Stimulated activated CD8-positive, alpha-beta memory T cell treated with anti-CD3 and anti-CD28 coated beads, Interleukin-15, amount 100 ng/mL, for 48 hours (primary cell): Measurements from ENCODE around the gene CDH12.
"Not testable (repeated sequence)": the region's sequence is repeated elsewhere in the genome, so short reads cannot be mapped to it uniquely, and the experiment has no call there.

Experiments
- DNase-seq, 2 donors: peaks; one replicate each; pipeline ENCODE4 v3.0.0-alpha.2; 2020; ENCODE audit warnings: low read depth in 2 of 2

The CDH12 gene

DNA sequence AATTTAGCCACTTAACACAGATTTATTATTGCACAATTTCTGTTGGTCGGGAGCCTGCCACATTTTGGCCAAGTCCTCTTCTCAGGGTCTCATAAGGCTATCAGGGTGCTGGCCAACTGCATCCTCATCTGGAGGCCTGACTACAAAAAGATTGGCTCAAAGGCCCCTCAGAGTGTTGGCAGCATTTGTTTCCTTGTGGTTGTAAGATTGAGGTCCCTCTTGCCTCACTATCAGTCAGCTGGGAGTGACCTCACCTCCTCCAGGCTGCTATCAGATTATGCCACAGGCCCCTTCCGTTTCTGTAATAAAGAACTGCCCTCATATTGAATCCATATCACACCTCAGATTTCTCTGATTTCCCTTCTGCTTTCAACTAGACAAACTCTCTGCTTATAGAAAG lies 698.4 kb downstream of the CDH12 start:
- not testable (repeated sequence) for DNase-seq

DNA sequence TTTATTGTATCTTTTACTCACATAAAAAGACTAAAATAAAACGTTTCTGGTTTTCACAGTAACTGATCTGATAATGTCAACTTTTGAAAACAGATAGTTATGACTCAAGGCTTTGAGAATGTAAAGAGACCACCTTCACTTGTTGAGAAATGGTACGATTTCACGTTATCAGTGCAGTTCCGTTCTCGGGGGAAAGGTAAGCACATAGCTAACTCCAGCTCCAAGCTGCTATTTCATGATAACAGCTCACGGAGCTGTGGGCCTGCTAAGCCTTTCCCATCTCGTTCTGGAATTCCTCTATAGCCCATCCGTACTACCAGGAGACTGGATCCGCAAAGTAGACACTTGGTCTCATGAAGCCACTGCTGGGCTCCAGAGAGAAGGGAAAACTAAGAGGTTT lies 701.3 kb downstream of the CDH12 start:
- DNase-seq = not testable (repeated sequence)

DNA sequence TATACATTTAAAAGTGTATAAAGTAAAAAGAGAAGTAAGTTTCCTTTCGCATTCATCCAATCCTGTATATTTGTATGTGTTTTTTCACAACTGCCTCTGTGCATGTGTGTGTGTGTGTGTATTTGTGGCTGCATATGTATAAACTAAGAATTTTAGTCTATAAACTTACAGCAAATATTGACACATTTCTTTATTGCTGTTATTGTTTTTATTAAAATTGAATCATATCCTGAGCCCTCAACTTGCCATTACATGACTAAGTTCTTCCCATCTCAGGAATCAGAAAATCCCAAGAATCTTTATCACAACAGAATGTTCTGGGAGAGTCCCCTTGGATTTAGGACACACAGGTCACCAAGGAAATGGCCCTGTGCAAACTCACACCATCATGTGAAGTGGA lies 712.7 kb downstream of the CDH12 start:
- not testable (repeated sequence) for DNase-seq

DNA sequence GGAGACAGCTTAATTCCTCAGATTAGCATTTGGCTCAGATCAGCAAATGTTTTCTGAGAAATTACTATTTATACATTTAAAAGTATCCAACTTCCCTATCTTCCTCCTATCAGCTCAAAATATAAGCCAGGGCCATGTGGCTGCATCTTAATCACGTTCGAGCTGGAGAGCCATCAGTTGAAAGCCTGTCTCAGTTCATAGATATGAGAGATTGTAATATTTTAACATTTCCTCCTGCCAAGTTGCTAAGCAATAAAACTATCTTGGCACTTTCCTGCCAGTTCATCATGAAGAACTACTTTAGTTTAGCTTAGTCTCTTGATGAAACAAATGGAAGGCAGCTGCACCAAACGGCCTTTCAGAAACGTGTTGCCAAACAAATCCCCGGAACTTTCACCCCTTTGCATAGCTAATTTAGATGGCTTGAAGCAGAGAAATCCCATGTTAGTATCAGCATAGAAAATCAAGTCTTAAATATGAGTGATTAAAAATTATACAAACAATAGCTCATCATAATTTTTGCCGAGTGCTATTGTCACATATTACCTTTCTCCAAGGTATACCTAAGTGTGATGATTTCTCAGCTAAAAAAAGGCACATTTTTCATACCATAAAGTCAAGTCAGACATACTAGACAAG lies 713.4 kb downstream of the CDH12 start:
- not testable (repeated sequence) for DNase-seq

DNA sequence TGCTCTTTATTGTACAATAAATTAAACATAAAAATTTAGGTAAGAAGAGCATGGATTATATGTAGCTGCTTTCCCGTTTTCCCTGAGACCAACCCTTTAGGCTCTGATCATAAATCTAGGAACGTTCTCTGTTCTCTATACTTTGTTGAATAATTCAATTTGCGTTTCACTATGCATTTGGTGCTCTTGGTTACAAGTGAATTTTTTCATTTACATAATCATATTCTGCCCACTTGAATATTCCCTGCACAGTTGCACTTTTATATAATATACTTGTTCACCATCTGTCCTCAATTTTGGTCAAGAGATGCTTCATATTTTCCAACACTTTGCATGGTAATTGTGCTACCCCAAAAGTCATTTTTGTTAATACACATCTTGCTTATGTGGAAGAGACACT lies 741.8 kb downstream of the CDH12 start:
- no peak for DNase-seq

DNA sequence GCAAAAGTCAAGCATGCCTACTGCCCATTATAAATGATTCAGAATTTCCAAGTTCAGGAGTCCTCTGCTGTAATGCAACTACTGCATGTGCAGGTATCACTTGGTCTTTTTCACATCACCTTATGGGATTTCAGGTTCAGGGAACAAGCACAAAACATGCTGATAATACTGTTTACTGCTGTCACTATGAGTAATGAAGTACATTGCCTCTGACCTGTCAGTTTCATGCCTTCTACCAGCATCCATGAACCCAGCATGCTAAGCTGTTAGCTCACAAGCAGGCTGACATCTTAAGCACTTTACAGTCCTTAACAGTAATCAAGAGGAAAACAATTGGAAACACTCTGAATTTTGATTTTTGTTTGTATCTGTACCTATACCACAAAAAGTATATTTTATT lies 743.8 kb downstream of the CDH12 start:
- DNase-seq = no peak

DNA sequence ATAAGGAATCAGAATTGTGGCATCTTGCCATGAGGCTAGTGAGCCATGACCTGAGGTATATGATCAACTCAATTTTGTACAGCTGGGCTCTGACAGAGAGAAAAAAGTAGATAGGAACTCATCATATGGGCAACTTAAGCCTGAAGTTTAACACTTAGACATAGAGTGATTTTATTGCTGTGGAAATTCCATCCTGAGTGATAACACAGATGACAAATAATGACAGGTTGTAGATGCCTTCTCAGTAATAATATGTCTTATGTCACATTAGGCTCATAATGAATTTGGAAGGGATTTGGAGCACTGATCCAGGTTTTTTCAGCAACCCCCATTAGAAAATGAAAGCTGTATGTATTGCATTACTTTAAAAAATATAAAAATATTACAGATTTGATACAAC lies 744.6 kb downstream of the CDH12 start:
- DNase-seq = no peak

DNA sequence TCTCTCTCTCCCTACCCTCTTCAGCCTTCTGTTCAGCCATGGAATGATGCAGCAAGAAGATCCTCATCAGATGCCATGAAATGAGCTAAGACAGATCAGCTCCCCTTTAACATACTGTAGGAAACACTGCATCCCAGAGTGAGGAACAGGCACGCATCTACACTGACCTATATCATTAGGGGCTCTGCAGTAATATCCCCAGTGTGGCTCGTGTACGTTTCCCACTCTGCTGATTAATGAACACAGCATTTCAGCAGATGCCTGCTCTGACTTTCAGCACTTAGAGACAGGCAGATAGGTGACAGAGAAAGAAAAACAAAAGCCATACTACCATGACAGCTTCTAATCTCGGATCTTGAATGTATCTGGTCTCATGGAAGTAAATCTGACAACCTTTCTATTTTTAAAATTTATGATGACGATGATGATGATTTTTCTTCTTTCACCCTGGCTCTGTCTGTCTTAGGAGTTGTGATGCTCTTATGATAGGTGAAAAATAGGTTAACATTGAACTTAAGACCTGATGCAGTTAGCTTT lies 750.3 kb downstream of the CDH12 start:
- no peak for DNase-seq

DNA sequence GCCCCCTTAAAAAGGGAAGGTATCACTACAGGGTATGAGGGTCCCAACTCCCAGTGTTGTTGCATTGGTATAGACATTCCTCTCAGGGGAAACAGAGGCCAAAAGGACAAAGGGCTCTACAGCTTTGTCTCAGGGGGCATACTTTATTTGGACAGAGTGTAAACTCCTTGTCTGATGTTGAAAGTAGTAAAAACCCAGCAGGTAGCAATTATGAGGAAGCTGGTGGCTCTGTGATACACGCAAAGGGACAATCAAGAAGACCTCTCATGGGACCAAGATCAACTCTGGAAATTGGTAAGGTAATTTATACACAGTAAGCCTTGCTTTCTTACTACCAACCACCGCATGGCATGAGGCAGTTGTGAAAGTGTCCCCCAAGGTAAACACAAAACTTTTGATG lies 764.6 kb downstream of the CDH12 start:
- no peak for DNase-seq

DNA sequence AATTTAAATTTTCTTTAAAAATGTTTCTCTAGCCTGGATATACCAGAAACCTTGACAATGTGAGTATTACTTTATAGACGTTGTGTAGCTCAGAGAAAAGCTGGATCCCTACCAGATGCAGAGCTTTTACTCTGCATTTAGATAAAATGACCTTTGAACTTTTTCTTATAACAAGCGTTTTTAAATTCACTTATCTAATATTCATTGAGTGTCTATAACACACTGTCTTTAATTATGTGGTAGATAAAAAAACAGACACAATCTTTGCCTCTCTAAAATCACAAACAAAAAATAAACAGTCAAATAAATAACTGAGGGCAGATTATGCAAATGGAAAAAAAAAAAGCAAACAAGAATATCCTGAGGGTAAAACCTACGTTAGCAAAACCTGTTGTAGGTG lies 773.6 kb downstream of the CDH12 start:
- no peak for DNase-seq

DNA sequence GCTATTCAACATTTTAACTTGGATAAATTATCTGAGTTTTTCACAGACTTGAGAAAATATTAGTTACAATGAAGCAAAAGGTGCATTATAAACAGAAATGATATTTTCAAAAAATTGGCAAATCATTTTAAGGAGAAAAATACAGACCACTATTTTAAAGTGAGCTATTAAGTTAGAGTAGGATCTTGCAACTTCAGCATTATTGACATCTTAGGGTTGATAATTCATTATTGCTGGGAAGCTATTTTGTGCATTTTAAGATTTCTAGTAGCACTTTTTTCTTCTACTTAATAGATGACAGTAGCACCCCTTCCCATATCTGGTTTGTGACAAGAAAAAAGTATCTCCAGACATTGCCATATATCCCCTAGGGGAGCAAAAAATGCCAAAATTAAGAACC lies 774.1 kb downstream of the CDH12 start:
- no peak for DNase-seq

DNA sequence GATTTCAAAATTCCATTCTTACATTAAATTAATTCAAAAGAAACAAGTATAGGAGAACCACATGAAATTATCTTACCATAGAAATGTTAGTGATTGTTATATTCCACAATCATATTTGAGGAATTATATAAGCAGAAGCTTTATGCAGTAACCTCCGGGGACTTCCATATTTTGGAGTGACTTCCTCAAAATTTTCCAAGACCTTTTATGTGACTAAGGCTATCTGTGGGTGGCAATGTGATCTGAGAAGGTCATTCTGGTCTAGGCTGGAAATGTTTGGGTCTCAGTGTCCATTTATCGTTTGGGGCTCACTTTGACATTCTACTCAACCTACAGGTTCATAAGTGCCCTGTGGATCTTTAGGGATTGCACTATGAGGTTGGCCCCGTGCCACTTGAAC lies 776.6 kb downstream of the CDH12 start:
- DNase-seq = no peak

DNA sequence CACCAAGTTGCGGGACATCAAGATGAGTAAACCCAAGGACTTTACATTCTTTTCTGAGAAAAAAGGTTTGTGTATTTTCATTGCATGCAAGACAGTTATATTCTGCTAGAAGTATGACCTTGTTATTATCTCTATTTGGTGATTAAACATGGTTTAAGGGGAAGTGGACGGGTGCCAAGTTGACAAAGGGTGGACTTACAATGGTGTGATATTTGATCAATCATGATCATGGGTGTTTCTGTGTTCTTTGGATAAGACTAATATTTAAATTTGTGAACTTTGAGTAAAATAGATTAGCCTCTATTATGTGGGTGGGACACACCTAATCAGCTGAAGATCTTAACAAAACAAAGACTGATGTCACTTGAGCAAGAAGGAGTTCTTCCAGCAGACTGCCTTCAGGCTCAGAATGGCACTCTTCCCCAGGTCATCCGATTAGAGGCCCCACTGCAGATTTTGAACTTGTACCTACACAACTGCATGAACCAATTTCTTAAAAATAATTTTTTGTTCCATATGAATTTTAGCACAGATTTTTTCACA lies 782.9 kb downstream of the CDH12 start:
- no peak for DNase-seq

DNA sequence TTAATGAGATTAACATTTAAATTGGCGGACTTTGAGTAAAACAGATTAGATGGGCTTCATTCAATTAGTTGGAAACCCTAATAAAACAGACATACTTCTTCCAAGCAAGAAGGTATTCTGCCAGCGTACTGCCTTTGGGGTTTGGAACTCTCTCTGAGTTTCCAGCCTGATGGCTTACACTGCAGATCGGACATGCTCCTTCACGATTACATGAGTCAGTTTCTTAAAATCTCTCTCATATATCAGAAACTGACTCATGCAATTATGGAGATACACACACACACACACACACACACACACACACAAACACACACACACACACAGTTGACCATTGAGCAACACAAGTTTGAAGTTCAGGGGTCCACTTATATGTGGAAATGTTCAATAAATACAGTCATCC lies 789.4 kb downstream of the CDH12 start:
- DNase-seq = no peak

DNA sequence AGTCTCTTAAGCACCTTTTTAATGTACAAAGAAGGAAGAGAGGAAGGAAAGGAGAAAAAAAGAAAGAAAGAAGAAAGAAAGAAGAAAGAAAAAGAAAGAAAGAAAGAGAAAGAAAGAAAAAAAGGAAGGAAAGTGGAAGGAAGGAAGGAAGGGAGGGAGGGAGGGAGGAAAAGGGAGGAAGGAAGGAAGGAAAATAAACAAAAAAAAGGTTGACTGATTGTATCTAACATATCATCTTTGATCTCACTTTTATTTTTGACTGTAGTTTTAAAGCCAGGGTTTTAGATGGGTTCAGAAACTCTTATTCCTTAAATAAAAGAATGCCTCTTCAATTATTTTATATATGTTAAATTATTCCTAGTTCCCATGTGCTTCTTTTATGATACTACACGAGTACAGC lies 794.5 kb downstream of the CDH12 start:
- DNase-seq = no peak

DNA sequence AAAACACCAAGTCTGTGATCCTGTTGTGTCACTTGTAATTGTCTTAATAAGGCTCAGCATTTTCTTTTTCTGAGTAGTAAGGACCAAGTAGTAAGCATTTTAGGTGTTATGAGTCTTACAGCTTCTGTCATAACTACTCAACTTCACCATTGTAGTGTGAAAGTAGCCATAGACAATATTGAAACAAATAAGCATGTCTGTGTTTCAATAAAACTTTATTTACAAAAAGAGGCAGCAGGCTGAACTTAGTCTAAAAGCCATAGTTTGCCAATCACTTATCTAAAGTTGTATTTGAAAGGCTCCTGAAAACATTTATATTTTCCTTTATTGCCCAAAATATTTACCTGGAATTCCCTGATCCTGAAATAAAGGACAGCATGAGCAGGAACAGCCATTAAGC lies 796.1 kb downstream of the CDH12 start:
- no peak for DNase-seq

DNA sequence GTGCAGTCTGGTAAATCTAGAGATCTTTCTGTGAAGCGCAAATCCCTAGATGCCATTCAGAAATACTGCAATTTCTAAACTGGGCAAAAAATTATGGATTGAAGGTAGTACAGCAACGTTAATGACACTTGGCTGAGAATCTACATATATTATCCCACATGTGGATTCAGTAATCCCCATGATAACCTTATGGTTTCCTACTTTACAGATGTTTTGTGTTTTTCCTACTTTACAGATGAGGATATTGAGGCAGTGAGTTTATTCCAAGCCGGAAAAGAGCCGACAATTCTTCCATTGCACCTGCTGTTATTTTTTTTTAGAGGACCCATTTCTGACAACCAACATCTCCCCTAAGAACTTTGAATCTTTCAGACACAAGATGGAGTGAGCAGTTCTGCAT lies 796.5 kb downstream of the CDH12 start:
- no peak for DNase-seq

DNA sequence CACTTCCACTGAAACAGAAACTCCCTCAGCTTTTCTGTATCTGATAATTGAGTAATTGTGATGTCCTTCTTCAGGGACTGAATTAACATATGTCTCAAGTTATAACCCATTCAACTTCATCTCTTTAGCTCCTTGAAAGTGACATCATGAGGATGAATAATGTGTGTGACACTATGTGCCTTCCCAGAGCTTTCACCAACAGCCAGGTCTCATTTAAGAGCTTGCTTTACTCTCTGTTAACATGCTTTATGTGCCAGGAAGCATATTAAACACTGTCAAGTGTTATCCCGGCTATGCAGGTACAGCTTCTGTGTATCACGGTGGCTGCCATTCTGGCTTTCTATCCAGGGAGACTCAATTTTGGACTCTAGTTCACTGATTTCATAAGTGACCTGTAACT lies 799.9 kb downstream of the CDH12 start:
- DNase-seq = no peak

DNA sequence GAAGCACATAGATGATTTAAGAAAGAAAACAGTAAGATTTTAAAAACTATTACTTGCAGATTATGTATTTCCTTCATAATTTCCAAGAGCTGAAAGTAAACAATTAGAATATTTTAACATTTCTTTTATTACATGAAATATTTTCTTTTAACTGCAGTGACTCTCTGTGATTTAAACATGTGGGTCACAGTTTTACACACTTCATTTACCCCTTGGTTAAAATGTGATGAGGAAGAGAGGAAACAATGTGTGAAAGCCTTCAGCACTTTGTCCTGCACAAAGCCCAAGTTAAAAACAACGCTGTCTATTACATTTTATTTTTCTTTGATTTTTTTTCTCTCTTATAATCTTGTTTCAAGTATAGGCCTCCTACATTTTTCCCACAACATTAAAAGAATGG lies 801.3 kb downstream of the CDH12 start:
- no peak for DNase-seq

DNA sequence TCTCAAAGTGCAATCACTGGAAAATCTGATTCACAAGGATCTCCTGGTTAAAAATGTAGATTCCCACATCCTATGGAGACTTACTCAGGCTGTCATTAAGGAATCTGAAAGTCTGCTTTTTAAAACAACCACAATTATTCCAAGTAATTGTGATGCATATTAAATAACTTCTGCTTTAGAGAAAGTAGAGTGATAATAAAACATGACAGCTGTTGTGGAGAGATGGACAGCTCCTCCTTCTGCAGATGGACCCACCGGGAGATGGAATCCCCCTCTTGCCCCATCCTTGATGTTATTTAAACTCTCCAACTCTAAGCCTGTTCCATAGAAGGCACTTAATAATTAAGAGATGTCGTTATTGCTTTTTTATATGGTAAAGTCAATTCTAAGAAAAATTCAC lies 802.2 kb downstream of the CDH12 start:
- DNase-seq = no peak

DNA sequence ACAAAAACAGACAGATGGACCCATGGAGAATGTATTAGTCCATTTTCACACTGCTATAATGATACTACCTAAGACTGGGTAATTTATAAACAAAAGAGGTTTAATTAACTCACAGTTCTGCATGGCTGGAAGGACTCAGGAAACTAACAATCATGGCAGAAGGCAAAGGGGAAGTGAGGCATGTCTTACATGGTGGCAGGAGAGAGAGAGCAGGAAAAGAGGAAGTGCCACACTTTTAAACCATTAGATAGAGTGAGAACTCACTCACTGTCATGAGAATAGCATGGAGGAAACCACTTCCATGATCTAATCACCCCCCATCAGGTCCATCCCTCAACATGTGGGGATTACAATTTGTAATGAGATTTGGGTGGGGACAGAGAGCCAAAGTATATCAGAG lies 808.9 kb downstream of the CDH12 start:
- DNase-seq = no peak

DNA sequence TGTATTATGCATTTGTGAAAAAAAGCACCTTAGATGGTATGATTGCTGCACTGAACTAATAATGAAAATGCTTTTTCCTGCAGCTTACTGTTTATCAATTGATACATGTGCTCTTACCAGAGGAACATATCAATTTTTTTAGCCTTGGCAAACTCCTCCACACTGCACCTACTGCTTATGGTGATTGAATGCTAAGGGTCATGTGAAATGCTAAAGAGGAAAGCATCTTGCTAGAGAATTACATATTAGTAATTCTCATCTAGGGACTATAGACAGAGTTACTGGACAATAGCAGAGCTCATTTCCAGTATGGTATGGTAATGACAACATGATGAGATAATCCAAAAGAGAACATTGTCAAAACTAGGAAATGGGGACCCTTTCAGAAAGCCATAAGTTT lies 817.1 kb downstream of the CDH12 start:
- no peak for DNase-seq

DNA sequence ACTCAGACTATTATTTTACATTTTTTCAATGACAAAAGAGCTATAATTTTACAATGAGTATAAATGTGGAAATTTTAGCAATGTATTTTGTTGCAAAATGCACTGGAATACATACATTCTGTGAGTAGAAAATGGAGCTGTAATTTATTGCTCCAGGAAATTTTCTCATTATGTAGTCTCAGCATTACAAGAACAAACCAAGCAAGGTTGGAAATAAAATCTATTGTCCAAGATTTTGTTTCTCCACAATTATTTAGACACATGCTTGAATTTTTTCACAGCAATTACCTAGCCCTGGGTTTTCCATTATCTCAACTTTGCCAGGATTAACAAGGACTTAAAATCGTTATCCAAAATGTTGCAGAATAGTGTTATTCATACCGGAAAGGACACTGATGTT lies 820.1 kb downstream of the CDH12 start:
- DNase-seq = no peak

DNA sequence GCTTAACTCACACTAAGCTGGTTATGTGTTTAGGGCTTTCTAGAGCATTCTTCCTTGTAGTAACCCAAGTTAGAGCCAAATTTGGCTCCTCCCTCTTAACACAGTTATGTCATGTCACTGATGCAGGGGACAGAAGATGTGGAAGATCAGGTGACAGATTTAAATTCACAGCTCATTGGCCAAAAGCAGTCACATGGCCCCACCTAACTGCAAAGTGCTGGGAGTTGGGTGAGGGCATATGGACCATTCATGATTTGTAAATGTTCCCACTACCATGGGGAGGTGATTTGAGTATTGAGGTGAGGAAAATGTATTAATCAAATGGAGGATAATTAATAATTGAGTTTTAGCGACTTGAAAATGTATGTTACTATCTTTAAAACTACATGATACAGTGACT lies 829.4 kb downstream of the CDH12 start:
- no peak for DNase-seq
